GM18508 (cell line): Measurements from ENCODE around the gene CDH13.

Source experiments
- ATAC-seq: cut with Tn5 transposase; IDR thresholded peaks from one replicate; pipeline ENCODE4 v1.9.1; 2021; ENCODE audit warnings: moderate number of reproducible peaks; ENCODE audit not compliant: insufficient read depth, unreplicated experiment

The CDH13 gene

DNA sequence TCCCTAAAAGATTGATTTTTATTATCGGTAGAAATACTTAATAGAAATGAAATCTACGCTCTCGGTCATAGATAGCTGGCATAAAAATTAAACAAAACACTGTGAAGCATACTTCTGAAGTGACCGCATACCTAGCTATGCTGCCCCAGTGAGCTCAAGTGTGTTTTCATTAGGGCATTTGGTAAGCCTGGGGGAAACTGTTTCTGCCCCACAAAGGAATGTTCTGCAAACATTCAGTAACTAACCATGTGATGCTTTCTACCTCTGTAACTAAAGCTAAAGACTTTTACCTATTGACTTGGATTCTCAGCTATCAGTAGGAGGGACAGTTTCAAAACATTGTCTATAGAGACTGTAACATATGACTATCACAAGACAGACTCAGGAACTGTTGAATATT lies 1087.5 kb downstream of the CDH13 start:
- no peak for ATAC-seq

DNA sequence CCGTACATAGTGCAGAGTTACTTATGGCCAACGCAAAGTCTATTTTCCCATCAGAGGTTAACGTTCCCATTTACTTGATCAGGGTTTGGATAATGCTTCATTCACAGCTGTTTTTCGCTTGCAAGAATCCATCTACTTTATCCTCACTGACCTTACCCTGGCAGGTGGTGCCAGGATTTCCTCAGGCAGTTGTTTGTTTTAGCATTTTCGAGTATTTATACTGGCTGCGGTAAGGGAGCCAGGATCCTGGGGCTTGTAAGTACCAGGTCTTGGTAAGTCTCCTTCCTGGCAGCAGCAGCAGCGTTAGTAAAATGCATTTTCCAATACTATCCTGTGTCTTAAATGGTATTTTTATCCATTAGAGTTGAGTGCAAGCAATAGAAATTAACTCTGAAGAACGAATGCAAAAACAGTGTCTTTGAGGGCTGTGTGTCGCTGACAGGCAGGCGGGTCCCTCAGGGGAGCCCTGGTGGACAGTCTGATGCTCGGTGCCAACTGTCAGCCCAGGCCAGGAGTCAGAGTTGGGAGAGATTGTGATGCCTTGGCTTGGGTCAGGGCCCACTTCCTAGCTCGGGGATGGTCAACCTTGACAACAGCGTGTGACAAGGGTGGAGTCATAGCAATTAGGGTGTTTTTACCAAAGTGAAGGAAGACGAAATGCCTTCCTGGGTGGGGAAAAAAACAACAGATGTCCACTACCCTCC lies 1088.6 kb downstream of the CDH13 start:
- ATAC-seq = no peak

DNA sequence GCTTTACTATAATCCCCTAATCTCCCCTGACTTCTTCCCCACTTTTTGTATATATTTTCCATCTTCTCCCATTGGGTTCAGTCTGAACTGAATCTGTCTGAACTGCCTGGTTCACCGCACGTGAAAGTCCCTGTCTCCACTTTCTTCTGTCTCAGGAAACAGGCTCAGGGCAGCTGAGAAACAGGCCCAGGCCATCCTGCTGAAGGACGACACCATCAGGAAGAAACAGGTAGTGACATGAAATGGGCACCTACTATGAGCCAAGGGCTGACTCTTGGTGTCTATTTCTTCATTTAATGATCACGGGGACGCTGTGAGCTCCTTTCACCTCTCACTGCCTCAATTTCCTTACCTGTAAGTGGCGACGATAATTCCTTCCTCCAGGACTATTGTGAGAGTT lies 1090.5 kb downstream of the CDH13 start:
- ATAC-seq = no peak

DNA sequence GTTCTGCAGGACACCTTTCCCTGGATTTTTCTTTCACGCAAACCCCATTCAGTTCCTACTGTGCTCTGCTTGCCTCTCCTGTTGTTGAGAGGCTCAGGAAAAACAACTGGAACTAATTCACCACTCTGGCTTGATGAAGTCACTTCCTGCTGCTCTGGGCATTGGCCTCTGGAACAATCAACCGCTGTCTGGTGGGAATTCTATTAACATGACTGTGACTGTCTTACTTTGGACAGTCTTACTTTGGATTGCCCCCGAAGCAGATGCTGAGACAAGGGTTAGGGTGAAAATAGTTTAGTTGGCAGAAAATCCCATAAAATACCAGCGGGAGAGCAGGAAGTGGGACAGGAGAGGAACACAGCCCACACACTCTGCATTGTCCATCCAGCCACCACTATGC lies 1091.0 kb downstream of the CDH13 start:
- ATAC-seq = no peak

DNA sequence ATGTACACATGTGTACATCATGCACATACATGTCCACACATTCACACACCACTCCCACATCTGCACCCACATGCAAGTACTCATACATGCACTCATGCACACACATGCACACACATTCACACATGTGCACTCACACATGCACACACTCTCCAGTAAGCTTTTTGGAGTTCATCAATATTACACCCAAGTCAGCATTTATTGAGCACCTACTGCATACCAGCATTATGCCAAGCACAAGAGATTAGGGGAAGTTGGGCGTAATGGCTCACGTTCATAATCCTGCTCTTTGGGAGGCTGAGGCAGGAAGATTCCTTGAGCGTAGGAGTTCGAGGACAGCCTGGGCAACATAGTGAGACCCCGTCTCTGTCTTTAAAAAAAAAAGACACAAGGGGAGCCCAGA lies 1093.4 kb downstream of the CDH13 start:
- no peak for ATAC-seq

DNA sequence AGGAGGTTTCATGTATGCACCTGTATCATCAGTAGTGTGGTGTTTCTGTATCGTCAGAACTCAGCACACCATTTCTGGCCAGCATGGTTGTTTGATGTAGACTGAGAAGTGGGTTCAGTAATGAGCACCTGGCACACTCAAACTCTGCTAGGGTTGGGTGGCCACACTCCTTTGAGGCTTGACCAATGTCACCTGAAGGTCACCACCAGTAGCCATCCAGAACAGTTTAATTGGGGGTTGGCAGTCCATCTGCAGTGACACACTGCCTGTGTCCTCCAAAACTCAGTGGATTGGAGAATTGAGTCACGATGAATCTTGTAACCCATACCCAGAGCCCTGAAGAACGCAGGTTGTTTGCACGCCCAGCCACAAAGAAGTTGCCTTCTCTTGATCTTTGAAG lies 1094.2 kb downstream of the CDH13 start:
- no peak for ATAC-seq

DNA sequence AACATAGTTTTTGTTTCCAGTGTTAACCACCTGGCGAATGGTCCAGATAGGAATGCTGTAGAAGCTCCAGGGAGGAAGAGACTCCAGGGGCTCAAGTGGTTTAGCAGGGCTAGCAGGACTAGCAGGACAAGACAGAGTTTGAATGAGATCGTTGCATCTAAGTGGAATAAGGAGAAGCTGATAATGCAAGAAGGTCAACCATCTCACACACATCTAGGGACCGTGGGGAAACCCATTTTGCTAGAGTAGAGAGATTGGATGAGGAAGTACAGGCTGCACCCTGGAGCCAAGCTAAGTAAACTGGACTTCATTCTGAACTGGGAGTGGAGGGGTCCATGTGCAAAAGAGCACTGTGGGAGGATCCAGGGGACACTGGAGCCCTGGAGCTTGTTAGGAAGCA lies 1094.9 kb downstream of the CDH13 start:
- no peak for ATAC-seq

DNA sequence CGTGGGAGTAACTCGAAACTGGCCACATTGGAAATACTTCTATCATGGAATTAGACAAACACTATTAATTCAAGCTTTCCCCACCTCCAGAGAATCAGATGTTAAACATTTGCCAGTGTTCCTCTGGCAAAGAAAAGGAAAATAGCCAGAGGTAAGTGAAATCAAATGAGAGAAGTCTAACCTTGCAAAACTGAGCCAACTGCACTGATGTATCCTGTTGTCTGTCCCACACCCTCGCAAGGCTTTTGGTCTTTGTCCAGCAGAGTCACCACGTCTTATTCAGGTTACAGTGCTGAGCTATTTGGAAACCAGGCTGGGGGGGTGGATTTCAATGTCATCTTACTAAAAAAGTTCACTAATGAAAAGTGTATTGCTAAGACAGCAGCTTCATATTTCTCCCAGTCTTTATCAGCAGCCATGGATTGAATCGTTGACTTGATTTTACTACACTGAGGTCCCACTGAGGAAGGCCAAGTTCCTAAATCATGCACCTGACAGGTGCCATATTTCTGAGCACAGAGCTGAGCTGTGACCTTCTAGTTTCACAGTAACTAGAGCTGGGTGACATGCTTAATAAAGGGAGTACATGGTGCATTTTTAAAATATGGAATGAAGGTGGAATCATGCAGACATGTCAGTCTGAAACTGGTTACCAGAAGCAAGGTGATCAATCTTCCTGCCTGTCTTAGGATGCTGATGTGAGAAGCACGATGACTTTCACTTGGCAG lies 1095.9 kb downstream of the CDH13 start:
- ATAC-seq = no peak

DNA sequence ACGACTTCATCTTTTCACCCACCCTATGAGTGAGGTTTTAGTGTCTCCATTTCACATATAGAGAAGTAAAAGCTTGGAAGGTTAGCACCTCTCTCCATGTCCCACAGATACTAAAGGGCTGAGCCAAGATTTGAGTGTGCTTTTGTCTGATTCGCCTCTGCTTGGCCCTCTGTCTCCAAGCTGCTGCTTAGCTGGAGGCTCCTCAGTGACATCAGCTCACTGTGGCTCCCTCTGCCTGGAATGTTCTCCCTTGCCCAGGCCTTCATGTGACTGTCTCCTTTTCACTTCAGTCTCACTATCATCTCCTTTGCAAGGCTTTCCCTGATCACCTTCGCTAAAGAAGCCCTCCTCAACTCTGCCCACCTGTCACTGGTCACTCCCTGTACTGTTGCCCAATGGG lies 1096.5 kb downstream of the CDH13 start:
- no peak for ATAC-seq

DNA sequence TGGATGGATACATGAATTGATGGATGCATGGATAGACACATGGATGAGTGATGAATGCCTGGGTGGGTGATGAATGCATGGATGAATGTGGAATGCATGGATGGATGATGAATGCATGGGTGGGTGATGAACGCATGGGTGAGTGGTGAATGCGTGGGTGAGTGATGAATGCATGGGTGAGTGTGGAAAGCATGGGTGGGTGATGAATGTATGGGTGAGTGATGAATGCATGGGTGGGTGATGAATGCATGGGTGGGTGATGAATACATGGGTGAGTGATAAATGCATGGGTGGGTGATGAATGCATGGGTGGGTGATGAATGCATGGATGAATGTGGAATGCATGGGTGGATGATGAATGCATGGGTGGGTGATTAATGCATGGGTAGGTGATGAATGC lies 1097.1 kb downstream of the CDH13 start:
- no peak for ATAC-seq

DNA sequence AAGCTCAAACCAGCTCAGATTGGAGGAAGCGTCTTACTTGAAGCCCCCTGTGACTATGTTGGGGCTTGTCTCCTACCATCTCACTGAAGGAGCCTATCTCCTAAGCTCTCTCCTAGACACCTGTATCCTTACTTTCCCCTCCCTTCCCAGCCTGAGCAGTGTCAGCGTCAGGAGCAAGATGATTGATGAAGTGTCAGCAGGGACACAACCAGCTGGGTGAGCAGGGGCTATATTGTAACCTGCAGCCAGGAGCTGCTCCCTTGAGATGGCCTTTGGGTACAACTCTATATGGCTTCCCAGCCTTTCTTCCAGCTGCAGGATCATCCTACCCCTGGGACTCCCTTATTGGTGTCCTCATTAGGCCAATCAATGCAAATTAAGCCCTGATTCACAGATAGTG lies 1097.8 kb downstream of the CDH13 start:
- ATAC-seq = no peak

DNA sequence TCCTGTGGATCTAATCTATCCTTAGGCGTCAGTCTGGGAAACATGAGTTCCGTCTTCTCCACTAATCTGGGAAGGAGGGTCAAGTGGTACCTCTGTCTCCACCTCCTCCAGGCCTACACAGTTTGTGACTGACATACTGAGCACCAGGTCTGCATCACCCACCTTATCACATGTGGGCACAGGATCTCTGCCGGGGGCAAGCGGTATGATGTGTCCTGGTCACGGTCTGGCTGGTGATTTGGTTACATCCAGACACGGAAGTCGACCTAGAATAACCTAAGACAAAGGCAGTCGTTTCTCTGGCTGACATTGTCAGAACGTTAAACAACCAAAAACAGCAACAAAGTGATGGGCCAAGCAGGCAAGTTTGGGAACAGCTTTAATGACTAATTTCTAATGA lies 1098.5 kb downstream of the CDH13 start:
- ATAC-seq = no peak

DNA sequence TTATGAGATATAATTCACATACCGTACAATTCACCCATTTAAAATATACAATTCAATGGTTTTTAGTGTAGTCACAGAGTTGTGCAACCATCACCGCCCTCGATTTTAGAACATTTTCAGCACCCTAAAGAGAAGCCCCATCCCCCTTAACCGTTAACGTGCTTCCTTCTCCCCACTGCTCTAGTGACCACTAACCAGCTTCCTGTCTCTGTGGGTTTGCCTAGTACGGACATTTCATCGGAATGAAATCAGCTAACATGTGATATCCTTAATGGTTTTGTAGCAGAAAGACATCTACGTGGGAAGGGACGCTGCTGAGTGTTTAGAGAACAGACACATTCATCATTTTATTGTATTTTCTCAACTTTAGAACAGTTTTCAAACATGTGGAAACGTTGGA lies 1100.2 kb downstream of the CDH13 start:
- no peak for ATAC-seq

DNA sequence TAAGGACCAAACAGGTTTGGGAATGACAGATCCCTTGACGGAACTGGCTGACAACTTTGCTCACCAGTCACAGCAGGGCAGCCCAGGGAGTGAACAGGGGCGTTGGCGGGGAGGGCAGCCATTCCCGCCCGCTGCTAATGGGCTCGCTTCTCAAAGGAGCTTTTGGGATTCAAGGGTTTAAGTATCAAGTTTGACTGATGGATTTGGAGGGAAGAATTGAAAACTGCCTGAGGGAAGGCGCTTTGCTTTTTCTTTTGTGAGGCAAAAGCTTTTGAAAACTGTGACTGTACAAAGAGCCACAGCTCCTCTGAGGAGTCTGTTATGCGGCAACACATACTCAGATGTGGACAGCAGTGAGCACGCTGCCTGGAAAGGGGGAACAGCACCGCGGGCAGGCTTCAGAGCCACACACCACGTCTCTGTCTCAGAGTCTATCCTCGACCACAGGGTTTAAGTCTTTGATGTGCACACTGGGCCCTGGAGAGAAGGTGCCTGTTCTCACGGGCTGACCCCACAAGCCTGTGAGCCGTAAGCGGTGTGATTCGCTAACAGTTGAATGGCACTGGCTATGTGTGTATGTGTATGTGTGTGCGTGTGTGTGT lies 1101.1 kb downstream of the CDH13 start:
- no peak for ATAC-seq

DNA sequence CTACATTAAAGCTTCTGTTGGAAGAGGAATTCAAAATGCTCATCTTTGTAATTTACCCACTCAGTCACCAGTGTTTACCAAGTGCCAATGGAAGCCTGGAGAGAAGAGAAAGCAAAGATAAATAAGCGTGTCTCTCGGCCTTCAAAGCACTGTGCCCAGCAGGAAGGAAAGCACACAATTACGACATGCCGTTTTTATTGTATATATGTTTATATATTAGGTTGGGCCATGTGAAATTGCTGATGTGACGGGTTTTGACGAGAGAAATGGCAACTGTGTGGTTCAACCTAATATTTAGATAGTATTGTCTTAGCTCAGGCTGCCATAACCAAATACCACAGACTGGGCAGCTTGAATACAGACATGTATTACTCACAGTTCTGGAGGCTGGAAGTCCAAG lies 1101.7 kb downstream of the CDH13 start:
- no peak for ATAC-seq

DNA sequence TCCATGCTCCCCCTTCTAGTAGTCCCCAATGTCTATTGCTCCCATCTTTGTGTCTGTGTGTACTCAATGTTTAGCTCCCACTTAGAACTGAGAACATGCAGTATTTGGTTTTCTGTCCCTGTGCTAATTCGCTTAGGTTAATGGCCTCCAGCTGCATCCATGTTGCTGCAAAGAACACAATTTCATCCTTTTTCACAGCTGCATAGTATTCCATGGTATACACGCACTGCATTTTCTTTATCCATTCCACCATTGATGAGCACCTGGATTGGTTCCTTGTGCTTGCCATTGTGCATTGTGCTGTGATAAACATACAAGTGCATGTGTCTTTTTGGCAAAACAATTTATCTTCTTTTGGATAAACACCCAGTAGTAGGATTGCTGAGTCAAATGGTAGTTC lies 1104.0 kb downstream of the CDH13 start:
- ATAC-seq = no peak

DNA sequence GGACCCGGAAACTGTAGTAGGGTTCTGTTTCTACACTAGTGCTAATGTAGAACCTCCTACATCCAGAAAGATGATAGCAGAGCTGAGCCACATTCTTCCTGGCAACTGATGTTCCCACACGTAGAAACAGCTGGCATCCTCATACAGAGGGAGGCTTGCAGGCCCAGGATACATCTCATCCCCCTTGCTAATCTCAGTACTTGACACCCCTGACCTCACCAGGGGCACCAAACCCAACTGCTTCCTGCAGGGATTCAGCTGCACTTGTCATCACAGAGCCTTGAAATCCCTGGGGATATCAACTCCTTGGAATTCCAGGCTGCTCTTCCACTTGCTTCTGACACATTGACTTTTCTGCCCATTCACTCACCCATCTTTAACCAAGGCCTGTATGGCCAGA lies 1105.8 kb downstream of the CDH13 start:
- ATAC-seq = no peak

DNA sequence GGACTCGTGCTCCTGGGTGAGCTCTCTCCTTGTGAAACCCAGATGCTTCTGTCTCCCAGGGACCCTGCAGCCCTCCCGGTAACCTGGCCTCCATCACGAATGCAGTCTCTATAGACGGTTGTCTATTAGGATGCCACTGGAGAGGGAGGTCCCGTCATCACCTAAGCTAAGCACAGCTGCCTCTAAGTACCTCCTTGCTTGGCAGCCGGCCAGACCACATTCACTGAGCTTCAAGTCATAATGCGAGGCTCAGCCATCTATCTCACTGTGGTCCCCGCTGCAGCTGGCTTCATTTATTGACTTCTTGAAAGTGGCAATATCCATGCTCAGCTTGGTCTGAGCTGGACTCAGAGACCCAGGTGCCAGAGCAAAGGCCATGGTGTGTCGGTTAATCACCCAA lies 1106.5 kb downstream of the CDH13 start:
- no peak for ATAC-seq

DNA sequence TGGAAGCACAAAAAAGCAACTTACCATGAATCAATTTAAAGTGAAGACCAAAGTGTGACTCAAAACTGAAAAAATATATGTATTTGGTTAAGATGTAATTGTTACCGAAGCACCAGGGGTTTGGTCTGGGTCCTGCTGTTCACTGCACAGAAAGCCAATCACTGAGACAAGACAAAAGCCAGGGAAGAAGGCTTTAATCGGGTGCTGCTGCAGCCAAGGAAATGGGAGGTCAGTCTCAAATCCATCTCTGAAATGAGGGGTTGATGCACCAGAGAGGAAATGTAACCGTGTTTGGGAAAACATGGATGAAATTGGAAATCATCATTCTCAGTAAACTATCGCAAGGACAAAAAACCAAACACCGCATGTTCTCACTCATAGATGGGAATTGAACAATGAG lies 1107.4 kb downstream of the CDH13 start:
- ATAC-seq = no peak

DNA sequence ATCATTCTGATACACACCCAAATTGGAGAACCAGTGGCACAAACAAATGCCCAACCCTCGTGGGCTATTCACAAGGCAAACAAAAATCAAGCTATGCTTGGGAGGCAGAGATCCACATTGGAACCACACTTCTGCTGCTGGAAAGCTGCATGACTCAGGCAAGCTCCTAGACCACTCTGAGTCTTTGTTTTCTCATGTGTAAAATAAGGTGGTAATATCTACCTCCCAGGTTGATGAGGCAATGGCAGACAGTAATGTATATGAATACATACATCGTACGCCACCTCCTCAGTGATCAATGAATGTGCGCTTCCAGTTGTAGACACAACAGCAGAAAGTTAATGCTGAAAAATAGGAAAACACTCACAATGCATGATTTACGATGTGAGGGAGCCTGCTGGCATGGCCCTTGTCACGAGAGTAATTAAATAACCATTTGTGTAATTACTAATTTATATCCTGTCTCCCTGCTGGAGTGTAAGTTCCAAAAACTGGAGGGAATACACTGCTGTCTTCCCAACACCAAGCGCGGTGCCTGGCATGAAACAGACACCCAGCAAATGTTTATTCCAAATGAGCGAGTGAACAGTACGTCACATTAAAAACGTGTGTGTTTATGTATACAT lies 1111.1 kb downstream of the CDH13 start:
- no peak for ATAC-seq

DNA sequence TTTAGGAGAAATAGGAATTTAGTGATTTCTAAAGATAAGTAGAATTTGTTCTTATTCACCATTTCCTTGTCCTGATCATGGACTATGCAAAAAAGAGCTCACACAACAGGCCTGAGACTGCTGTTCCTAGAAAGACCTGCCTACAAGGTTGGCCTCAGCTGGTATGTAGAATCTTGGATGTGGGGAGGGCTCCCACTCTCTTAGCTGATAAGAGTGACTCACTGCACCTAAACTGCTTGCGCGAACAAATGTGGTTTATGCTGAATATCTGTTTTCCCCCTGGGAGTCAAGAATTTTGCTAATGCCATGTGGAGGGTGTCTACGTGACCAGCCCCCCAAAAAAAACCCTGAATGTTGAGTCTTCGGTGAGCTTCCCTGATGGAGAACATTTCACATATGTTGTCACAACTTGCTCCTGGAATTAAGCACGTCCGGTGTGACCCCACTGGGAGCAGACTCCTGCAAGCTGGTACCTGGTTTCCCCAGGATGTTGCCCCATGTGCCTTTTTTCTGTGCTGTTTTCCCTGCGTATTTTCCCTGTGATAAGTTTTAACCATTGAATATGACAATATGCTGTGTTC lies 1112.2 kb downstream of the CDH13 start:
- no peak for ATAC-seq
